ENCODE data around the gene NFAM1.

DNA sequence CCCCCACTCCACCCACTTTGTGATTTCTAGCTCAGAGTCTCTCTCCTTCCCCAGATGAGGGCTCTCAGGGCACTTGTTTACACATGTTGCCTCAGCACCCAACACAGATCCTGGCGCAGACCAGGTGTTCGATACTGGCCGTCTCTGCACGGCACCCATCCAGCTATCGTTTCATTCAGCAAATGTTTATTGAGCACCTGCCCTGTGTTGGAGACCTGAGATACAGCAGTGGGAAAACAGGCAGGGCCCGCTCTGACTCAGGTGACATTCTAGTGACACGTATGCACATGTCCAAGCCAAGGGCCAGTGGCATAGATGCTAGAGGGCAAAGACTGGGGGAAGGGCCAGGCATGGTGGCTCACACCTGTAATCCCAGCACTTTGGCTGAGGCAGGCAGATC lies 71.9 kb downstream of the NFAM1 start:
- TF ChIP-seq POLR2AphosphoS5 (IDR thresholded peaks at IDR 0.05; ENCODE audit: borderline replicate concordance, low read depth, low read length) = no peak
- TF ChIP-seq EZH2 (IDR thresholded peaks at IDR 0.05) = no peak
- TF ChIP-seq FOXP2 (optimal IDR thresholded peaks at IDR 0.05; ENCODE audit: control extremely low read depth, extremely low read length, insufficient read depth) = no peak
